Measurements from ENCODE around the gene TBX6.

- peak in 1 of 4 donors; percentile 18 for TF ChIP-seq CTCF (IDR thresholded peaks at IDR 0.05)
- TF ChIP-seq POLR2A (IDR thresholded peaks at IDR 0.05) = peak; percentile 97
These were observed 26.4 kb downstream of the TBX6 start, which contains the start of gene ALDOA for GRCh38 chr16:30065102-30065942.
